GM18498 (cell line): ENCODE results near the gene TMCC3.
"Not testable (repeated sequence)": the region's sequence is repeated elsewhere in the genome, so short reads cannot be mapped to it uniquely, and the experiment has no call there.

Experiments
- ATAC-seq: cut with Tn5 transposase; IDR thresholded peaks from one replicate; pipeline ENCODE4 v1.9.1; 2021; ENCODE audit warnings: mild to moderate bottlenecking, moderate library complexity; ENCODE audit not compliant: unreplicated experiment

Gene TMCC3, protein sequence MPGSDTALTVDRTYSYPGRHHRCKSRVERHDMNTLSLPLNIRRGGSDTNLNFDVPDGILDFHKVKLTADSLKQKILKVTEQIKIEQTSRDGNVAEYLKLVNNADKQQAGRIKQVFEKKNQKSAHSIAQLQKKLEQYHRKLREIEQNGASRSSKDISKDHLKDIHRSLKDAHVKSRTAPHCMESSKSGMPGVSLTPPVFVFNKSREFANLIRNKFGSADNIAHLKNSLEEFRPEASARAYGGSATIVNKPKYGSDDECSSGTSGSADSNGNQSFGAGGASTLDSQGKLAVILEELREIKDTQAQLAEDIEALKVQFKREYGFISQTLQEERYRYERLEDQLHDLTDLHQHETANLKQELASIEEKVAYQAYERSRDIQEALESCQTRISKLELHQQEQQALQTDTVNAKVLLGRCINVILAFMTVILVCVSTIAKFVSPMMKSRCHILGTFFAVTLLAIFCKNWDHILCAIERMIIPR

DNA sequence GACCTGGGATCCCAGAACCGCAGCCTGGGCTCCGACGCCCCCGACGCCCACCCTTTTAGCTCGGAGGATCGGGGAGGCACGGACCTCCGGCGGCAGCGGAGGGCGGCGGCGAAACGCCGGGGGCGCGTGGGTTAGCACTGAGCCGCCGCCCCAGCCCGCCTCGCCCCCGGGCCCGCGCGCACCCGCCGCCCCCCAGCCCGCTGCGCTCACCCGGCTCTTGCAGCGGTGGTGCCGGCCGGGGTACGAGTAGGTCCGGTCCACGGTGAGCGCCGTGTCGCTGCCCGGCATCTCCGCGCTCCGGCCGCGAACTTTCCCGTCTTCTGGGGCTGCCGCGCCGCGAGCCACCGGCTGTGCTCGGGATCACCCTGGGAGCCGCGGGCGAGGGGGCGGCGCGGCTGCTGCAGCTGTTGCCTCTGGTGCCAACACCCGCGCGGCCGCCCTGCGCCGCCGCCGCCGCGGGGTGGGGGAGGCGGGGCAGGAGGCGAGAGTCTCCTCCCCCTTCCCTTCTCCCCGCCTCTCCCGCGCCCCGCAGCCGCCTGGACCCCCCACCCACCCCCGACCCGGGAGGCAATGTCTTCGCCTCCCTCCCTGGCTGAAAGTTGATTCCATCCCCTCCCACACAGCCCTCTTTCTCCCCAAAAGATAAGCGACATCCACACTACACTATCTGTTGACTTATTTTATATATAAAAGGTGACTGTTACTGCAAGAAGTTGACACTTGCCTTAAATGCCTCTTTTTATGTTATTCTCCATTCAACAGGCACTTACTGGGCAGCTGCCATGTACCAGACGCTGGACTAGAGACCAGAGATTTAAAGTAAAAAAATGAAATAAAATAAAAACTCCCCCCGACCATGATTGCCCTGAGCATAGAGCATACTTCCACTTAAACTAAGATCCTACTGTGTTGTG, at the start of gene TMCC3:
TMCC3 (minus strand) TSS at position 415 of the 914 bp plus-strand sequence; CDS start at position 288, 127 bp downstream.
- peak; percentile 79 for ATAC-seq

DNA sequence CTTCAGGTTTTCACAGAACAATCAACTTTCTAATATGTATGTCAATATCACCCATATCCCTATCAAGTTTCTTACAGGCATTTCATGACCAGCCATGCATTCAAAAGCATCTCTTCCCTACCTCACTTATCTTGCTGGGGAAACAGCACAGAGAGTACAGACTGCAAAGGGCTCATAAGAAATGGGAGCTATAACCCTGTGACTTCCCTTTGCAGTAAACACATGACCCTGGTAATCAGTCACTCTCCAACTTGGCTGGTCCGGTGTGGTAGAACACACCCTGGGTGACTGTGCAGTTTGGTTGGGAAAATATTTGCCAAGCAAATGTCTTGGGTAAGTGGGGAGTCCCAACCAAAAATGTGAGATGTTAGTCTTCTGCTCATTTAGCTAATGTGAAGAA, 49.4 kb upstream of the TMCC3 start:
- ATAC-seq: no peak

DNA sequence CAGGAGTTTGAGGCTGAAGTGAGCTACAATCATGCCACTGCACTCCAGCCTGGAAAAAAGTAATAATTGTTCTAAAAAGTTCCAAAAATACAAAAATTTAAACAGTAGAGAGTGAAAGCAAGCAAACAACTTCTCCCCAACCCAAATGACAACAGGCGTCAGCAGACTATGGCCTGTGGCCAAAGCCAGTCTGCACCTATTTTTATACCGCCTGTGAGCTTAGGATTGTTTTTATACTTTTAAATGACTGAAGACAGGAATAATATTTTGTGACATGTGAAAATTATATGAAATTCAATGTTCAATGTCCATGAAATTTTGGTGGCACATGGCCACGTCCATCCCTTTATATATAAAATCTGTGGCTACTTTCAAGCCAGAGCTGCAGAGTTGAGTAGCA, 48.2 kb upstream of the TMCC3 start:
- ATAC-seq: no peak

DNA sequence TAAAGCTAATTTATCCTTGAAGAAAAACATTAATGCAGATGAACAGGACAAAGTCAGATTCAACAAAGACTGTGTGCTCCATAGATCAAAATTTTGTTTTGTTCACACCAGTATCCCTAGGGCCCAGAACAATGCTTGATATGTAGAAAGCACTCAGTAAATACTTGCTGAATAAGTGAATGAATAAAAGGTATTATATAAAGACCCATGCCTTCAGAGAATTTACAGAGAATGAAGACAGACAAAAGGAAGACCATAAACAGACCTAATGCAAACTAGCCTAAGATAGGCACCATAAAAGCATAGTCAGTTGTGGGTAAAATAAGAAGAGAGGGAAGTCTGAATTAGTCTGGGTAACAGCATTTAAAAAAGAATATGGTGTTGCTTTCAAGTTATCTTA, 47.3 kb upstream of the TMCC3 start:
- no peak for ATAC-seq

DNA sequence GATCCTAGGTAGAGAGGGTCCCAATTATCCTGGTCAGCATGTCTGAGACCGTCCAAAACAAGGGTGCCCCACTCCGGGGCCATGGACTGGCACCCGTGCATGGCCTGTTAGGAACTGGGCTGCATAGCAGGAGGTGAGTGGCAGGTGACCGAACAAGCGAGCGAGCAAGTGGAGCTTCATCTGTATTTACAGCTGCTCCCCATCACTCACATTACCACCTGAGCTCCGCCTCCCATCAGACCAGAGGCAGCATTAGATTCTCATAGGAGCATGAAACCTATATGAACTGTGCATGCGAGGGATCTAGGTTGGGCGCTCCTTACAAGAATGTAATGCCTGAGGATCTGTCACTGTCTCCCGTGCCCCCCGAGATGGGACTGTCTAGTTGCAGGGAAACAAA, 44.4 kb upstream of the TMCC3 start:
- no peak for ATAC-seq

DNA sequence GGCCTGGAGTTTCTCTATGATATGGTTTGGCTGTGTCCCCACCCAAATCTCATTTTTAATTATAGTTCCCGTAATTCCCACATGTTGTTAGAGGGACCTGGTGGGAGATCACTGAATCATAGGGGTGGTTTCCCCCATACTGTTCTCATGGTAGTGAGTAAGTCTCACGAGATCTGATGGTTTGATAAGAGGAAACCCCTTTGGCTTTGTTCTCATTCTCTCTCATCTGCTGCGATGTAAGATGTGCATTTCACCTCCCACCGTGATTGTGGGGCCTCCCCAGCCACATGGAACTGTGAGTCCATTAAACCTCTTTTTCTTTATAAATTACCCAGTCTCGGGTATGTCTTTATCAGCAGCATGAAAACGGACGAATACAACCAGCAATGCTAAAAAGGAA, 42.5 kb upstream of the TMCC3 start:
- ATAC-seq: not testable (repeated sequence)

DNA sequence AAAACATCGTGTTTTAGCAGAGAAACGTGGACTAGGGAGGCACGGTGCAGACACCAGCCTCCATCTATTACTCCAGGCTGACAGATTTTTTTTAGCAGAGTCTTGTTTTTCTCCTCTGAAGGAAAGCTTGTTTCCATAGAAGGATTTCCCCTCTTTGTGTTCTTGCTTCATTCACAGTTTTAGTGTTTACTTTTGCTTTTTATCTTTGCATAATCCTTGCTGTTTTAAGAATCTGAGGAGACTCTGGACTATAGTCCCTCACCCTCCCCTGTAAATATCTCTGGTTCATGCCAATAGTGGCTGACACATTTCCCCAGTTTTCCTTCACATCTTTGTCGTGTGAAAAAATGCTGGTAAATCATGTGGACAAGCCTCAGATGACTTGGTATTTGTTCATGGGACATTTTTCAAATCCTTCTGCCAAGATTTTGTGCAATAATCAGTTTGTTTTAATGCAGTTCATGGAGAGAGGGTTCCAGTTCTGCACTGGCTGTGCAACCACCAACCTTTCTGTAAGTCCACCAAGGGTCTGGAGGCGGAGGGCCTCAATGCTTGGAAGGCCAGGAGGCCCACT, 39.9 kb upstream of the TMCC3 start:
- no peak for ATAC-seq

DNA sequence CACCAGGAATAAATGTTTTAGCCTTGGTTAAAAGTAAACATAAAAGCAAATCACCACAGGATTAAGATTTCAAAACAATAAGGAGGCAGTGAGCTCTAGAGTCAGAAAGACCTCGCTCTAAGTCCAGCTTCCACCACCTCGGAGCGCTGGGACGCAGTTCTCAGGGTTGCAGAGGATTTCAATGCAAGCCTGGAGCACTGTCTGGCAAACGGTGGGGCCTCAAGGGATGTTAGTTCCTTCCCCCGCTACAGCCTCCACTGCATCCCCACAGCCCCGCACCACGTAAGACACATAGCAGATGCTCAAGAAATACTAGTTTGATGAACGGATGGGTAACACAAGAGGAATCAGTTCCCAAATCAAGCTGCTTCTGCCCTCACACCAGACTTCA, 39.3 kb upstream of the TMCC3 start:
- ATAC-seq: no peak

DNA sequence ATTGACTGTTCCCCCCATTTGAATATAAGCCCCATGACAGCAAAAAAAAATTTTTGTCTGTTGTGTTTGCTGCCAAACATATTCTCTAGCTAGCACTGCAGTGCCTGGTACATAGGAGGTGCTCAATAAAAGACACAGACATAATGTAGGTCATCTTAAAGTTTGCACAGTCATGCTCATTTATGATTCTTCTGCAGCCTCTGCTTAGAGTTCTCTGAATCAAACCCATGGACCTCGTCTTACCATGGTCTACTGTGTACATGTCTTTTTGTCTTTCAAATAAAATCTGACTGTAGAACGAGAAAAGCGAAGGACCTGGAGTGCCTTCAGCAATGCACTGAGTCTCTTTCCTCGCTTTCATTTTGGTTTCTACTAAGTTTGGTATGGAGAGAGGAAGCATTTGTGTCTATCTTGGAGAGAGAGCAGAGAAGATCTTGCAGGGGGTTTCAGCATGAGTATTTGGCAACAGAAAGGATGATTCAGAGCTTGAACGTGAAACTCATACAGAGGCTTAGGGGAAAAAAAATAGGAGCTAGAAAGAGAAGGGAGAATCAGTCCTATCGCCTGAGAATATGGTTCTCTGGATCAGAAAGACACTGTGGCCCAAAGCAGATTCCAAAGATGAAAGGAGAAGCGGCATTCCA, 38.8 kb upstream of the TMCC3 start:
- no peak for ATAC-seq

DNA sequence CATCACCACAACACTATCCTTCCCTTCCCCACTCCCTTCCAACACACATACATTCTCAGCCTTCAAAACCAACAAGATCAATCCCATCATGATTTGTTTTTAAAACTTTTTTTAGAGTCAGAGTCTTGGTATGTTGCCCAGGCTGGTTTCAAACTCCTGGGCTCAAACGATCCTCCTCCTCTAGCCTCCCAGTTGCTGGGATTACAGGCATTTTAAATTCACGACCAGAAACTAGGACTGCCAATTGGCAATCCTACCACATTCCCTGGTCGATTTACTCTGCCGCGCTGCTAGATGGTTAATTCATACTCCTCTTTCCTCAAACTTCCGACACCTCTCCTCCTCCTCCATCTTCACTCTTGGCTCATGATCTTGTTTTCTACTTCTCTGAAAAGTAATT, 37.5 kb upstream of the TMCC3 start:
- no peak for ATAC-seq

DNA sequence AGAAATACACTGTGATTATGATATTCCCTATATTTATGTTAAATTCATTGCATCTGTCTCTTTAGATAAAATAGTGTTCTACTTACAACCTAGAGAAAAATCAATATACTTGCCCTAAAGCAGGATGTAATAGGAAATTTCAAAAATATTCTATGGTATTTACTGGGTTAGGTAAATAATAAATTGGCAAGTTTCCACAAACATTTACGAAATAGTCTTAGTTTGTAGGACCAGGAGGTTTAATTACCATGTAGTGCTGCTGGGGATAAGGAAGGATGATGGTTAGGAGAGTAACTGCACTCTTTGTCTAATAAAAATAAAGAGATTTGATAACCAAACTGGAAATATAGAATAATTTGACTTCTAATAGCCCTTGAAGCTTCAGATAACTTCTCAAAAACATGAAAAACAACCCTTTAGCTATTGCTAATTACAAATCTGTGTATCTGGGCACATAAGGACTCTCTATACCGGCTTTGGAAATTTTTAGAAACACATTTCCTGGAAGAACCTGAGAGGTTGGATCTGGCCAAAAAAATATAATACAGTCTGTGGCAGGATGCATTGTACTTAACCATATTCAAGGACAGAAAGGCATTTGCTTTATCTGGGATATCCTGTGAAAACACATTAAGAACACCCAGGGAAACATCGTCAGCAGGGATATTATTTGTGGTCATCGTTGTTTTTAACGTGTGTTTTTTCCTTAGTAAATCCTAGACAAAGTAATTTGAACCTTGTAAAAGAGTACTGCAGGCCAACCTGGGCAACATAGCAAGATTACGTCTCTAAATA, 36.7 kb upstream of the TMCC3 start:
- ATAC-seq: no peak

DNA sequence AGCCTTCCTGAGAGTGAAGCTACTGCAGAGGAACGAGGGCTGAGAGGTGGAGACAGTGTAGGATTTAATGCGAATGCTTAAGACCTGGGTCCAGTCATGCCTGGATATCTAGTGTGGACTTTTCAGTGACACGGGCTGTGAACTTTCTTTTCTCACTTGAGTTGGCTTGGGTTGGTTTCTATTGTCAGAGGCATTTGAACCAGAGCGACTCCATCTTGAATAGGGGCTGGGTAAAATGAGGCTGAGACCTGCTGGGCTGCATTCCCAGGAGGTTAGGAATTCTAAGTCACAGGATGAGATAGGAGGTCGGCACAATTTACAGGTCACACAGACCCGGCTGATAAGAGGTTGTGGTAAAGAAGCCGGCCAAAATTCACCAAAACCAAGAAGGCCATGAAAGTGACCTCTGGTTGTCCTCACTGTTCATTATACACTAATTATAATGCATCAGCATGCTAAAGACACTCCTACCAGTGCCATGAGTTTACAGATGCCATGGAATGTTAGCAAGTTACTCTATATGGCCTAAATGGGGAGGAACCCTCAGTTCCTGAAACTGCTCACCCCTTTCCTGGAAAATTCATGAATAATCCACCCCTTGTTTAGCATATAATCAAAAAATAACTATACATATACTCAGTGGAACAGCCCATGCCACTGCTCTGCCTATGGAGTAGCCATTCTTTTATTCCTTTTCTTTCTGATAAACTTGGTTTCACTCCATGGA, 34.2 kb upstream of the TMCC3 start:
- no peak for ATAC-seq

DNA sequence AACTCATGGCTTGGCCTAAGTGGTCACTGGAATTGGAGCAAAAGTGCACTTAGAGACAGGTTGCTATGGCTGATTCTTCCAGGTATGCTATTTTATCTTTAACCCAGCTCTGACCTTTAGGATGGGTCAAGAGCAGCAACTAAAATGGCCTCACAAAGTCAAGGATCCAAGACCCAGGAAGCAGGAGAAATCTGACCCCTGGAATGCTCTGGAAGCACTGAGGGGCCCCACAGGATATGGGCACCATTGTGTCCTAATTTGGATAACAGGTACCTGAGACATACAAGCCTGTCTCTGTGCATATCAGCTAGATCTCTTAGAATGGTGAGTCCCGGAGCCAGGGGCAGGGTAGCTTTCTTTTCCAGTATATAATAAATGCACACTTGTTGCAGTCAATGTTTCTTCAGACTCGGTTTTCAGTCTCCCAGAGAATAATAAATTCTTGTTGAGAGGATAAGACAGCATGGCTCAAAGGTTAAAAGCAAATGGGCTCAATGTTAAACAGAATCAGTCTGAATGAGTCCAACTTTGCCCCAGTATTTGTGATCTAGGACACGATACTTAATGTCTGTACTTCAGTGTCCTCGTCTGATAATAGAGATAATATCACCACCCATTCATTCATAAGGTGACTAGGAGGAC, 29.3 kb upstream of the TMCC3 start:
- no peak for ATAC-seq

DNA sequence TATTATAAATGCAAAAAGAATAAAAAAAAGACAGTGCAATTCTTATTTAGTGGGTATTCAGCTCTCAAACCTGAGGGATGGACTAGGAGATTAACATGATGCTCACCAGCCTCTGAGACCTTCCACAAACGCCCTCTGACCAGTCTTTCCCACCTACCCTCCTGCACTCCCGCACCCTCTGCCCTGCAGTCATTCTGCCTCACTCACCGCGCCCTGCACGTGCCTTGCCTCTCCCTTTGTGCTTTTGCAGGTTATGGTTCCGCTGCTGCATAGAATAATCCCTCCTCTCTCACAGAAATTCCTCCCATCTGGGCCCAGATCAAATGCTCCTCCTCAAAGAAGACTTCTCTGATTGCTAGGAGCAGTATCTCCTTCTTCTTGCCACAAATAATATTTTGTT, 28.5 kb upstream of the TMCC3 start:
- ATAC-seq: no peak

DNA sequence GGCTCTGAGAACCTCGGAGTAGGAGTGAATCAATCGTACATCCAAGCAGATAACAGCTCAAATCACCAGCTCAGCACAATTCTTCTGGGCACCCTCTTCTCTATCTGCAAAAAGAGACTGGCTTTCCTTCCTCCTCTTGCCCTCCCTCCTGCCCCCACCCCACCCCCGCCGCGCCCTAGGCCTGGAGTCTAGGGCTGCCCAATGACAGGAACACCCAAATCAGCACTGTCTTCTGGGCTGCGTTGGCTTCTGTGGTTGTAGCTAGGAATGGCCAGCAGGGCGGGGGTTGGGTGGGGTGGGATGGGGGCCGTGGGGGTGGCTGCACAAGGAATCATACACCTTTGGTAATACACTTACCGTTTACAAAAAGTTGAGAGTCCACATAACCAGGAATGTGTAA, 28.0 kb upstream of the TMCC3 start:
- no peak for ATAC-seq

DNA sequence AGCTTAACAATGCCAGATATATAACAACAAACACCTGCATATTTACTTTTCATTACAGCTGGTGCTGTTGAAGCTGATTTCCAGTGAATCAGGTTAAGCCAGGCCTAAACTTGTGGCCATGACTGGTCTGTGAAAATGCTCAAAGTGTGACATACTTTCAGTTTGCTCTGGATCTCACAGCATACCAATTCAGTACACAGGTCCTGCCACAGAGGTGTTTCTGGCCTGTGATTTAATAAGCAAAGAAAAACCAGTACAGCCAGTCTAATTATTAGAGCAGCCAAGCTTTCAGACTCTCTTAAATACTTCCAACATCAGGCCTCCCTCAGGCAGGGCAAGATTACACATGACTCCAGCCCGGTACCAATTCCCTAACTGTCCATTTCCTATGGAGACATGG, 27.4 kb upstream of the TMCC3 start:
- ATAC-seq: peak; percentile 59

DNA sequence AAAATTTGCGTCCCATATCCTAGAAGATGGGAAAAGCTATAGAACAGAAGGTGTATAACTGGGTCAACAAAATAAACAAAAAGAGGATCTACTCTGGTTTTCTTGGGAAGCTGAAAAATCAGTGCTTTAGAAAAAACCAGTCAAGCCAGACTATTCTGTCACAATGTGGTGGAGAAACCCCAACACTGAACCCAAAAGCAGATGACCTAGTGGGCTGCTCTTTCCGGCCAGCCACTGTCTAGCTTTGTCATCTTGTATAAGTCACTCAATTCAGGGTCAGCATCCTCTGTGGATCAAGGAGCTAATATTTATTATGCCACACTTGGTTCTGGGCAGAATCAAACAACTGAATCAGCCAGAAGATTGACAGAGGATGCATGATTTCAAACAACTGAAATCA, 26.6 kb upstream of the TMCC3 start:
- no peak for ATAC-seq

DNA sequence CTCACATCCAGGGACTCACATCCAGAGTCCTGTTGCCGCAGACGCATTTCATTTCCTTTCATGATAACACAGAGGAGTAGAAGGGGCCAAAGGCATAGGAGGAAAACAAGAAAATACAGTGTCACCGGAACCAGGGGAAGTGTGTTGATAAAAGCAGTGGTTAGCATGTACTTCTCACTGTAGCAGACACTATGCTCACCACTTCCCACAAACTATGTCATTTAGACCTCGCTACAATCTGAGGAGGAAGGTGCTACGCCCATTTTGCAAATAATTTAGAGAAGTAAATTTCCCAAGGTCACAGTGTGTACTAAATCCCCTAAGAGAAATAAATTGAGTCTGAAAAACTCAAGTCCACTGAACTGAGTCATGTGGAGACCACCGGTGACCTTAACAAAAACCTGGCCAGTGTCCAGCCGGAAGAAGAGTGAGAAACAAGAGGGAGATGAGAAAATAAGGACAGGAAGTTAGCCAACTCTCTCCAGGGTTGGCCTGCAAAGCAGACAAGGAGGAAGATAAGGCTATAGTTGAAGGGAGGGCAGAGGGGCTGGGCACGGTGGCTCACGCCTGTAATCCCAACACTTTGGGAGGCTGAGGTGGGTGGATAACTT, 25.8 kb upstream of the TMCC3 start:
- peak; percentile 74 for ATAC-seq

DNA sequence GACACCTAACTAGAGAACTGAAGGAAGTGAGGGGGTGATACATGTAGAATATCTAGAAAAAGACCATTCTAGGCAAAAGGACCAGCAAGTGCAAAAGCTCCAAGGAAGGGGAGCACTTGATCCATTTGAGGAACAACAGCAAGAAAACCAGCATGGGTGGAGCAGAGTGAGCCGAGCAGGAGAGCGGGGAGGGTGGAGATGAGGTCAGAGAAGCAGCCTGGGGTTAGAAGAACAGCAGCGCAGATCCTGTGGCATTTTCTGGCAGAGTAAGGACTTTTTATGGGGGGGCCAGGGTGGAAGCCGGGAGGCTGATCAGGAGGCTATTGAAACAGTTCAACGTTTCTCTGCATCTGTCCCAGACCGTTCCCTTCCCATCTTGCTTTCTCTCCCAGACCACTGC, 24.5 kb upstream of the TMCC3 start:
- no peak for ATAC-seq
